Ureter (tissue), 1 donor: ENCODE results near the gene DCAF17. TPM values are rescaled to one million over a fixed set of nuclear protein-coding genes. Genes with fewer than 3 reads are reported as not detected.

Experiments
- DNase-seq: peaks from one replicate; pipeline ENCODE4 v3.0.0-alpha.2; 2020; ENCODE audit warnings: low spot score
- total RNA-seq: library from RNA; stranded (reverse); gene quantifications from one replicate; pipeline ENCODE4 v1.2.4, GENCODE V29; 2023
- donor health status: DM: yes; HTN: yes; CAD: no.

Gene DCAF17
- total RNA-seq: 31.0 TPM

GRCh38 chr2:171434013-171434989, at the start of gene DCAF17:
DCAF17 (plus strand) TSS chr2:171434226; CDS start chr2:171434578, 352 bp downstream.
- peak; percentile 96 for DNase-seq

GRCh38 chr2:171386627-171387026, 47.4 kb upstream of the DCAF17 start:
- no peak for DNase-seq

- no peak for DNase-seq
These were observed 47.0 kb upstream of the DCAF17 start for GRCh38 chr2:171387052-171387451.

- no peak for DNase-seq
These were observed 44.7 kb upstream of the DCAF17 start for GRCh38 chr2:171389325-171389724.

GRCh38 chr2:171389780-171390179, 44.2 kb upstream of the DCAF17 start:
- DNase-seq: no peak

- DNase-seq: no peak
These were observed 43.0 kb upstream of the DCAF17 start for GRCh38 chr2:171390941-171391516.

- no peak for DNase-seq
These were observed 42.5 kb upstream of the DCAF17 start for GRCh38 chr2:171391532-171391931.

- no peak for DNase-seq
These were observed 40.5 kb upstream of the DCAF17 start for GRCh38 chr2:171393487-171393886.

- no peak for DNase-seq
These were observed 39.8 kb upstream of the DCAF17 start for GRCh38 chr2:171394164-171394740.

GRCh38 chr2:171399292-171399691, 34.7 kb upstream of the DCAF17 start:
- no peak for DNase-seq

- DNase-seq: no peak
These were observed 33.6 kb upstream of the DCAF17 start for GRCh38 chr2:171400395-171400794.

- no peak for DNase-seq
These were observed 32.1 kb upstream of the DCAF17 start for GRCh38 chr2:171401947-171402346.

GRCh38 chr2:171402906-171403580, 31.0 kb upstream of the DCAF17 start:
- DNase-seq: no peak

GRCh38 chr2:171404261-171404660, 29.8 kb upstream of the DCAF17 start:
- DNase-seq: no peak

GRCh38 chr2:171404719-171405118, 29.3 kb upstream of the DCAF17 start:
- no peak for DNase-seq

- no peak for DNase-seq
These were observed 28.5 kb upstream of the DCAF17 start for GRCh38 chr2:171405546-171405945.

GRCh38 chr2:171406044-171406443, 28.0 kb upstream of the DCAF17 start:
- no peak for DNase-seq

- DNase-seq: no peak
These were observed 26.9 kb upstream of the DCAF17 start for GRCh38 chr2:171407030-171407675.

GRCh38 chr2:171407676-171408044, 26.4 kb upstream of the DCAF17 start:
- no peak for DNase-seq

- DNase-seq: no peak
These were observed 24.5 kb upstream of the DCAF17 start for GRCh38 chr2:171409436-171409971.

- no peak for DNase-seq
These were observed 23.9 kb upstream of the DCAF17 start for GRCh38 chr2:171410101-171410500.
